OCI-LY3 (cell line): ENCODE data around the gene TMEM100.

ENCODE experiments used
- H2AFZ ChIP-seq: fragments of 200-600, 300-600 bp; shearing (Covaris generic); 2 replicates; pipeline ENCODE4 v1.6.0; 2014; ENCODE audit warnings: antibody characterized with exemption, low read depth, low read length
- H3K27ac ChIP-seq: fragments of 200-600, 300-600 bp; sonication (generic); 2 replicates; pipeline ENCODE4 v1.5.1; 2014; ENCODE audit warnings: mild to moderate bottlenecking, low read length, moderate library complexity, mixed read lengths
- H3K27me3 ChIP-seq: fragments of 200-600, 300-600 bp; sonication (generic); 2 replicates; pipeline ENCODE4 v1.6.1; 2014; ENCODE audit warnings: low read depth, low read length, mixed read lengths
- H3K36me3 ChIP-seq: fragments of 200-600, 300-600 bp; sonication (generic); replicated peaks from 2 replicates; pipeline ENCODE3; 2014; ENCODE audit warnings: low read depth, low read length, mixed read lengths
- H3K4me1 ChIP-seq: fragments of 300-600, 200-600 bp; sonication (generic); 2 replicates; pipeline ENCODE4 v1.6.1; 2014; ENCODE audit warnings: low read length, mixed read lengths
- H3K4me2 ChIP-seq: fragments of 200-600, 300-600 bp; sonication (generic); 2 replicates; pipeline ENCODE4 v1.6.1; 2014; ENCODE audit warnings: low read length, mixed read lengths
- H3K4me3 ChIP-seq: fragments of 300-600, 200-600 bp; sonication (generic); 2 replicates; pipeline ENCODE4 v1.5.1; 2014; ENCODE audit warnings: antibody characterized with exemption, mild to moderate bottlenecking, low read length, moderate library complexity
- H3K79me2 ChIP-seq: fragments of 300-600, 200-600 bp; shearing (Covaris generic); 2 replicates; pipeline ENCODE4 v1.6.1; 2014; ENCODE audit warnings: mild to moderate bottlenecking, low read length, mixed read lengths
- H3K9ac ChIP-seq: fragments of 300-600, 200-600 bp; shearing (Covaris generic); 2 replicates; pipeline ENCODE4 v1.6.0; 2014; ENCODE audit warnings: mild to moderate bottlenecking, low read length, moderate library complexity
- H3K9me3 ChIP-seq: fragments of 200-600, 300-600 bp; shearing (Covaris generic); 2 replicates; pipeline ENCODE4 v1.6.1; 2014; ENCODE audit warnings: low read length, mixed read lengths; ENCODE audit not compliant: insufficient read depth
- H4K20me1 ChIP-seq: fragments of 200-600, 300-600 bp; sonication (generic); 2 replicates; pipeline ENCODE4 v1.6.1; 2016; ENCODE audit warnings: low read length, mixed read lengths; ENCODE audit not compliant: insufficient read depth
- EZH2phosphoT487 ChIP-seq: fragments of 200-600 bp; shearing (Covaris generic); IDR thresholded peaks from 2 replicates; pipeline ENCODE4 v1.6.1; 2018; ENCODE audit warnings: antibody characterized with exemption, mixed run types, low read depth
- TF ChIP-seq, protein P1 (sequence below): fragments of 200-600, 300-600 bp; sonication (generic); IDR thresholded peaks from 2 replicates; pipeline ENCODE4 v1.5.1; 2014; ENCODE audit warnings: antibody characterized with exemption, low read length, low read depth

The TMEM100 gene

DNA sequence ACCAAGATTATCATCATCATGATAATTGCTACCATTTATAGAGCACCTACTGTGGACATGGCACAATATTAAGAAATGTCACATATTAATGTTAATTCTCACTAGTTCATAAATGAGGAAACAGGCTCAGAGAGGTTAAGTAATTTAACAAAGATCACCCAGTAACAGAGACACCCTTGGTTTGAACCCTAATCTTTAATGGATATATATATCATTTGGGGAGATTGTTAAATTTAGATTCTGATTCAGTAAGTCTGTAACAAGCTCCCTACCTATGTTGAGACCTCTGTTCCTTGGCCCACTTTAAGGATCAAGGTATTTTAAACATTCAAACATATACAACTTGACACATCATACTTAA lies 804 bp upstream of the TMEM100 start:
- H3K9ac ChIP-seq = no peak overlapping the region
- no peaks in the 10 kb centered on the region for H4K20me1 ChIP-seq
- peaks cover 6% of the 10 kb centered on the region for H3K4me1 ChIP-seq
- H3K4me3 ChIP-seq = no peak overlapping the region
- TF ChIP-seq, protein P1, sequence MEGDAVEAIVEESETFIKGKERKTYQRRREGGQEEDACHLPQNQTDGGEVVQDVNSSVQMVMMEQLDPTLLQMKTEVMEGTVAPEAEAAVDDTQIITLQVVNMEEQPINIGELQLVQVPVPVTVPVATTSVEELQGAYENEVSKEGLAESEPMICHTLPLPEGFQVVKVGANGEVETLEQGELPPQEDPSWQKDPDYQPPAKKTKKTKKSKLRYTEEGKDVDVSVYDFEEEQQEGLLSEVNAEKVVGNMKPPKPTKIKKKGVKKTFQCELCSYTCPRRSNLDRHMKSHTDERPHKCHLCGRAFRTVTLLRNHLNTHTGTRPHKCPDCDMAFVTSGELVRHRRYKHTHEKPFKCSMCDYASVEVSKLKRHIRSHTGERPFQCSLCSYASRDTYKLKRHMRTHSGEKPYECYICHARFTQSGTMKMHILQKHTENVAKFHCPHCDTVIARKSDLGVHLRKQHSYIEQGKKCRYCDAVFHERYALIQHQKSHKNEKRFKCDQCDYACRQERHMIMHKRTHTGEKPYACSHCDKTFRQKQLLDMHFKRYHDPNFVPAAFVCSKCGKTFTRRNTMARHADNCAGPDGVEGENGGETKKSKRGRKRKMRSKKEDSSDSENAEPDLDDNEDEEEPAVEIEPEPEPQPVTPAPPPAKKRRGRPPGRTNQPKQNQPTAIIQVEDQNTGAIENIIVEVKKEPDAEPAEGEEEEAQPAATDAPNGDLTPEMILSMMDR = no peak
- TF ChIP-seq EZH2phosphoT487 = no peak
- H3K27ac ChIP-seq = no peak overlapping the region
- H3K9me3 ChIP-seq = no peaks in the 10 kb centered on the region
- no peaks in the 10 kb centered on the region for H3K36me3 ChIP-seq
- no peak overlapping the region for H3K4me2 ChIP-seq
- no peak overlapping the region for H2AFZ ChIP-seq
- H3K27me3 ChIP-seq = peaks cover 81% of the 10 kb centered on the region
- no peaks in the 10 kb centered on the region for H3K79me2 ChIP-seq

DNA sequence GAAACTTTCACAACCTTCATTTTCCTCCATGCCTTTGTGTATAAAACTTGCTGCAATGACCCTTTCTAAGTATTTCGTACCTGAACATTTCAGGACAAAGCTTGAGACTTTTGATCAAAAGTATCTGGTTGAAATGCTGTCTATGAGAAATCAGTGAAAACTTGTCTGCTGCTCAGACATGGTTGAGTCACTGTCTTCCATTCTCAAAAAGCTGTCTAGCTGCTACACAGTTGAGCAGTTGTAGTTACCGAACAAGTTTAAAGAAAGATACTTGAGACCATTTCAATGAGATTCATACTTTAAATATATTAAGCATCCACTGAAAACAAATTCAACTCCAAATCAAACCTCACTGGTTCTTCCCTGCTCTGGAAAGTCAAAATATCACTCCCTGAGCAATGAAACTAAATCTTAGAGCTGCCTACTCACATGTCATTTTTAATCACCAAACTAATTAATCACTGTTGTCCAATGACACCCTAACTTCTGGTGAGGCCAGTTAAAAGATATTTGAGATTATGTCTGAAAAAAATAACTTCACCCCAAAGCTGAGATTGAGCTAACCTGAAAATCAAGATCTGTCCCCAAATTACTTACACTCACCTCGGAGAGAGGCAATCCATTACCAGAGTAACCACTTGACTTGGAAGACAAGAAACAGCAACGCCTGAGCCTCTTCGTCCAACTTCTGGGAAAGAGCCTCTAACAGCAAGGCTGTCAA lies 488 bp downstream of the TMEM100 start:
- peaks cover 6% of the 10 kb centered on the region for H3K4me1 ChIP-seq
- H3K4me3 ChIP-seq = no peak overlapping the region
- no peak overlapping the region for H2AFZ ChIP-seq
- H3K36me3 ChIP-seq = no peaks in the 10 kb centered on the region
- no peak overlapping the region for H3K4me2 ChIP-seq
- no peaks in the 10 kb centered on the region for H3K9me3 ChIP-seq
- no peaks in the 10 kb centered on the region for H3K79me2 ChIP-seq
- no peak overlapping the region for H3K27ac ChIP-seq
- TF ChIP-seq, protein P1 = no peak
- no peak for TF ChIP-seq EZH2phosphoT487
- H4K20me1 ChIP-seq = no peaks in the 10 kb centered on the region
- peaks cover 78% of the 10 kb centered on the region for H3K27me3 ChIP-seq
- H3K9ac ChIP-seq = no peak overlapping the region

DNA sequence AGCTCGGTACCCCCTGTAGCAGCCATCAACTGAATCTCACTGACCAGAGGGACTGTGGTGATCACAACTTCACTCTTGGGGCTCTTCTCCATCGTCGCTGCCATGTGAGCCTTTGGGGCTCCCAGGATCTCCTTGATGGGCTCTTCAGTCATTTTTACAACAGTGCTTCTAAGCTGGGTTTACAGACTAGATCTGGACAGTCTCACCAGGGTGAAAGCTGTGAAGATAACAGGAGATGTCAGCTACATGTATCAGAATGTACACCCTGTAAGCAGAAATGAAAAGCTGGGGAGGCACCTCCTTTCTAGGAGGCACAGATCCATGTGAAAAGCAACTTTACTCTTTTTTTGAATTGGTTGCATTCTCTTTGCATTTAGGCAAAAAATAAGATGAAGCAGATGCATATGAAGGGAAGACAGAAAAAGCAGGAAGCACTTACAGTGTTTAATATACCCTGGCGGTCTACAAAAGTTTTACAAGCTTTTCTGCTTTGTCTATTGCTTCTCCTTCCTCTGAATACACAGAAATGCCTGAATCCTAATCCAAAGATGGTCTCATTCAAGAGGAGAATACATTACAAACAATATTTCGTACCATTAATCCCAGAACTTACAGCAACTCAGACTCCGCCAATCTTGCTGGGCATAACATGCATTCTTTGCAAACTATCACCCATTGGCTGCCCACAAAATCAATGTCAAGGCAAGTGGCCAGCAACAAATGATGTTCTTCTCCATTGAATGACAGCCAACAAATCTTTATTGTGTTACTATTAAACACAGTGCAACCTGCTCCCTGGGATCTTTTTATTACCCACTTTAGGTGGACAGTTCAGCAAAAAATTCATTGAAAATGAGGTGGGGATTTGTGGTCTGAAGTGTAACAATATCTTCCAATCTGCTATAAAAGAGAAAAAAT lies 1.5 kb downstream of the TMEM100 start:
- no peaks in the 10 kb centered on the region for H4K20me1 ChIP-seq
- peaks cover 68% of the 10 kb centered on the region for H3K27me3 ChIP-seq
- no peak overlapping the region for H3K9ac ChIP-seq
- H2AFZ ChIP-seq = no peak overlapping the region
- no peaks in the 10 kb centered on the region for H3K9me3 ChIP-seq
- H3K4me2 ChIP-seq = no peak overlapping the region
- no peaks in the 10 kb centered on the region for H3K79me2 ChIP-seq
- no peak overlapping the region for H3K4me3 ChIP-seq
- peaks cover 6% of the 10 kb centered on the region for H3K4me1 ChIP-seq
- TF ChIP-seq, protein P1 = no peak
- TF ChIP-seq EZH2phosphoT487 = no peak
- H3K27ac ChIP-seq = no peak overlapping the region
- H3K36me3 ChIP-seq = no peaks in the 10 kb centered on the region
